Activated naive CD8-positive, alpha-beta T cell (primary cell): ENCODE results near the gene TP53AIP1.

Source experiments
- H3K27ac Mint-ChIP-seq: one replicate; pipeline ENCODE4 v1.8.0; 2021; ENCODE audit warnings: mixed read lengths
- H3K27me3 Mint-ChIP-seq: one replicate; pipeline ENCODE4 v1.8.0; 2021; ENCODE audit warnings: mixed read lengths
- H3K36me3 Mint-ChIP-seq: one replicate; pipeline ENCODE4 v1.8.0; 2021; ENCODE audit warnings: mixed read lengths
- H3K4me1 Mint-ChIP-seq: one replicate; pipeline ENCODE4 v1.8.0; 2021; ENCODE audit warnings: low read depth, mixed read lengths
- H3K4me3 Mint-ChIP-seq: one replicate; pipeline ENCODE4 v1.8.0; 2021; ENCODE audit warnings: mild to moderate bottlenecking, mixed read lengths
- H3K9me3 Mint-ChIP-seq: one replicate; pipeline ENCODE4 v1.8.0; 2021; ENCODE audit warnings: low read depth, mixed read lengths

Gene TP53AIP1

DNA sequence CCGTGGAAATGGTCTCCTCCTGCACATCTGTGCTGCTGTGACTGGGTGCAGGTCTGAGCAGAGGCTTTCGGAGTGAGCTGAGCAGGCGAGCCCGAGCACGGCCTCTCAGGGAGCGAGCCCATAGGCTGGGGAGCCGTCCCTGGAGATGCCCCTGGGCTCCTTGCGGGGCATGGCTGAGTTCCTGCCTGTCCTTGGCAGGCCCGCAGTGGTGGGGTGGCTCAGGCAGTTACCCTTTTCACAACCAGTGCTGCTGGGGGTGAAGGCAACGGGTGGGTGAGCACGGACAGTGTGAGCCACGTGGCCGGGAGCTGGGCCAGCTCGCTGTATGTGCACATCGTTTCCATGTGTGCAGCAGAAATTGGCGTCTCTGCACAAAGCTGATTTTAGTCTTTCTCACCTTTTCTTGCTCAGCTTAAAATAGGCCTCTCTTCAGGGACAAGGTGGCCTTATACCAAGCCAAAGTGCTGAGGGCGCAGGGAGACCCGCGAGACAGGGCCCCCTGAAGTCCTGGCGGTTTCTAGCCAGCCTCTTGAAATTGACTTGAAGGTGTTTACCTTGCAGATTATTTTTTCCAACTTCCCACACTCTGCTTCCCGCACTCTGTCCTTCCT, at the start of gene TP53AIP1:
Gene TP53AIP1, minus strand, starts transcription at position 55 of the 611 bp plus-strand sequence. CDS start 5,053 bp downstream, outside the sequence.
- Mint-ChIP-seq H3K4me3 (no peak within 1 kb of the TSS), H3K9me3 (no peaks in the 10 kb centered on the region), H3K27me3 (peaks cover 6% of the 10 kb centered on the region), H3K4me1 (no peaks in the 10 kb centered on the region), H3K36me3 (no peaks in the 10 kb centered on the region), H3K27ac (no peak within 1 kb of the TSS)

DNA sequence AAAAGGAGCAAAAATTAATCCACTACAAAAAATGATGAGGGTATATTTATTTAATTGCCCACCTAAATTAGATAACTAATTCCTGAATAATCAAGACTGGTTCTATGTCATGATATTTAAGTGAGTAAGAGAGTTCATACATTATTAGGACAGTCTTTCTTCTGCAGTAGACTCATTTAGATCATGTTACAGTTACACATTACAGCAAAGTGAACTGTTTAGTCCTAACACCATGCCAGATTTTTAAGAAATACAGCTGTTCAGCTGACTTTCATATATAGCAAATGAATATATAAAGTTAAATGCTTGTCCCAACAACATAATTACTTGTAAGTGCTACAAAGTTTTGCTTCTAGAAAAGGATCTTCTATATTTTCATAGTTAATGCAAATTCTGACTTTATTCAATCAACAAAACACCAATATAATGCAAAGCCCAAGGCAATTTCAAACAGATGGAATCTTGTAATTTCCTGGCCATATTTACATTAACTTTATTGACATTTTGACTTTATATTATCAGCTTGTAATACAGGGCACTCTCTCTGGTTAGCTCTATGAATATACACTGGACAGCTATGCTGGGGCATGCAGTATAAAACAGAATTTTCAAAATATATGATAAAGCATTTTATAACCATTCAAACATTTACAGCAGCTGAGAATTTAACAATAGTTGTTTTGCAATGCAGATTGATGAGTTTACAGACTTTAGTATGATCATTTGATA, 45.7 kb upstream of the TP53AIP1 start:
- Mint-ChIP-seq H3K27ac (no peak overlapping the region), H3K36me3 (peaks cover 8% of the 10 kb centered on the region), H3K4me3 (no peak overlapping the region), H3K4me1 (no peaks in the 10 kb centered on the region), H3K27me3 (no peaks in the 10 kb centered on the region), H3K9me3 (peaks cover 6% of the 10 kb centered on the region)

DNA sequence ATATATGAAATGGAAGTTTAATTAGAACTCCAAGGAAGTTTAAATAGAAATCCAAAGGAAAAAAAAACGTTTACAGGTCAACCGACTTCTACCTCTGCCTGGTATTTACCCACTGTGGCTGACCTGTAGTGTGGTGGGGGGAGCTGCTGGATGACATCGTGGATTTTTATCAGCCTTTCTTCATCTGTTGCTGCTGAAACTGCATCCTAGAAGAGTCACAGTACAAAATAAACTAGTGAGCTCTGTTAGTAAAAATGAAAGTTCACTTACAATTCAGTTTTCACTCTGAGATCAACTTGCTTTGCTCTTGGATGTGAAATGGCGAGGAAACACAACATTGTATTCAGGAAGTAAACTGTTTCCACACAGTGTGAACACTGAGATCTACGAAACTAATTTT, 43.2 kb upstream of the TP53AIP1 start:
- H3K36me3 Mint-ChIP-seq = peaks cover 11% of the 10 kb centered on the region

GRCh38 chr11:128983023-128983422, 40.4 kb upstream of the TP53AIP1 start:
- Mint-ChIP-seq H3K27me3 (no peaks in the 10 kb centered on the region), H3K4me3 (no peak overlapping the region), H3K27ac (no peak overlapping the region), H3K36me3 (peaks cover 11% of the 10 kb centered on the region), H3K9me3 (no peaks in the 10 kb centered on the region), H3K4me1 (no peaks in the 10 kb centered on the region)

More for the DNA sequence above, 43.2 kb upstream of the TP53AIP1 start:
- Mint-ChIP-seq H3K27me3 (no peaks in the 10 kb centered on the region), H3K4me3 (no peak overlapping the region), H3K27ac (no peak overlapping the region), H3K4me1 (no peaks in the 10 kb centered on the region), H3K9me3 (peaks cover 6% of the 10 kb centered on the region)

DNA sequence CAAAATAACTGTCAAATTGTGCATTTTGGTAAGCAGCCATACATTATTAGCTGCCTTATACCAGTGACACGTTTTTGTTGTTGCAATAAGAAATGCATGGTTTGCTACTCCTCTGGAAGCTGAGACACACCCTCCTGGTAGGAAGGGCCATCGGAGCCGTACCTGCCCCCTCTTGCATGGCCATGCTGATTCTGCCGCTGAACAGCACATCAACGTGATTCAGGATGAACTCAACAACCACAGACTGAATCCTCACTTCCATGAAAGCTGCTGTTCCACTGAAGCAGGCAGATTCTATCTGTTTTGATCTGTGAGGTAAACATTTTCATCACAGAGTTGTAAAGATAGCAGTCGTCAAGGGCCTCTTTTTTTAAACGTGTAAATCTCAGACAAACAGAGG, 38.6 kb upstream of the TP53AIP1 start:
- H3K27ac Mint-ChIP-seq = no peak overlapping the region

GRCh38 chr11:128970598-128971190, 28.0 kb upstream of the TP53AIP1 start:
- no peaks in the 10 kb centered on the region for H3K9me3 Mint-ChIP-seq
- H3K27ac Mint-ChIP-seq = no peak overlapping the region
- no peaks in the 10 kb centered on the region for H3K4me1 Mint-ChIP-seq
- no peaks in the 10 kb centered on the region for H3K27me3 Mint-ChIP-seq
- peaks cover 12% of the 10 kb centered on the region for H3K36me3 Mint-ChIP-seq
- no peak overlapping the region for H3K4me3 Mint-ChIP-seq

More for the DNA sequence above, 38.6 kb upstream of the TP53AIP1 start:
- H3K9me3 Mint-ChIP-seq = no peaks in the 10 kb centered on the region
- H3K4me1 Mint-ChIP-seq = no peaks in the 10 kb centered on the region
- no peak overlapping the region for H3K4me3 Mint-ChIP-seq
- no peaks in the 10 kb centered on the region for H3K27me3 Mint-ChIP-seq
- H3K36me3 Mint-ChIP-seq = peaks cover 9% of the 10 kb centered on the region

- H3K4me3 Mint-ChIP-seq = no peak overlapping the region
- peaks cover 12% of the 10 kb centered on the region for H3K36me3 Mint-ChIP-seq
- H3K4me1 Mint-ChIP-seq = peaks cover 3% of the 10 kb centered on the region
- no peaks in the 10 kb centered on the region for H3K27me3 Mint-ChIP-seq
- no peaks in the 10 kb centered on the region for H3K9me3 Mint-ChIP-seq
- H3K27ac Mint-ChIP-seq = no peak overlapping the region
Observed at GRCh38 chr11:128968916-128969315, 26.2 kb upstream of the TP53AIP1 start.

DNA sequence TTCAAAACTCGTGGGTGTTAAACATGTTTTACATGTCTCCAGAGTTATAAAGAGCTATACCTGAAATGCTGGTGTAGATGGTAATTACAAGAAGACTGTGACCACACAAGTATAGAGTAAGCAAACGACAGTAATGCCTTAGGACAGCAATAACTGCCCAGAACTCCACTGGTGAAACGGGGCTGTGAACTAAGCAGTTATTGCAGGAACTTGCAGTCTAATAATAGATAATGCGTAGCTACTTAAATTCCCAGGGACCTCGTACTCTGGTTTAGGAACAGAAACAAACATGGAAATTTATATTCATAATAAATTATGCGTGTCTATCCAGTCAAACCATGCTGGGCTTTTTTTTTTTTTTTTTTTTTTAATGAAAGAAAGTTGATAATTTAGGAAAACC, 24.9 kb upstream of the TP53AIP1 start:
- no peaks in the 10 kb centered on the region for H3K9me3 Mint-ChIP-seq
- no peaks in the 10 kb centered on the region for H3K27me3 Mint-ChIP-seq
- no peak overlapping the region for H3K4me3 Mint-ChIP-seq

GRCh38 chr11:128965485-128965884, 22.8 kb upstream of the TP53AIP1 start:
- Mint-ChIP-seq H3K4me1 (peaks cover 3% of the 10 kb centered on the region), H3K27ac (no peak overlapping the region), H3K27me3 (no peaks in the 10 kb centered on the region), H3K36me3 (peaks cover 10% of the 10 kb centered on the region), H3K9me3 (no peaks in the 10 kb centered on the region), H3K4me3 (no peak overlapping the region)

More for the DNA sequence above, 24.9 kb upstream of the TP53AIP1 start:
- Mint-ChIP-seq H3K36me3 (peaks cover 12% of the 10 kb centered on the region), H3K27ac (no peak overlapping the region), H3K4me1 (peaks cover 3% of the 10 kb centered on the region)

- Mint-ChIP-seq H3K9me3 (no peaks in the 10 kb centered on the region), H3K27me3 (no peaks in the 10 kb centered on the region), H3K27ac (no peak overlapping the region), H3K4me1 (peaks cover 3% of the 10 kb centered on the region), H3K4me3 (no peak overlapping the region), H3K36me3 (no peaks in the 10 kb centered on the region)
Observed at GRCh38 chr11:128964463-128964930, 21.8 kb upstream of the TP53AIP1 start.

GRCh38 chr11:128963744-128964325, 21.2 kb upstream of the TP53AIP1 start:
- no peak overlapping the region for H3K27ac Mint-ChIP-seq
- no peak overlapping the region for H3K4me3 Mint-ChIP-seq
- peaks cover 3% of the 10 kb centered on the region for H3K4me1 Mint-ChIP-seq
- no peaks in the 10 kb centered on the region for H3K9me3 Mint-ChIP-seq
- no peaks in the 10 kb centered on the region for H3K27me3 Mint-ChIP-seq
- no peaks in the 10 kb centered on the region for H3K36me3 Mint-ChIP-seq

DNA sequence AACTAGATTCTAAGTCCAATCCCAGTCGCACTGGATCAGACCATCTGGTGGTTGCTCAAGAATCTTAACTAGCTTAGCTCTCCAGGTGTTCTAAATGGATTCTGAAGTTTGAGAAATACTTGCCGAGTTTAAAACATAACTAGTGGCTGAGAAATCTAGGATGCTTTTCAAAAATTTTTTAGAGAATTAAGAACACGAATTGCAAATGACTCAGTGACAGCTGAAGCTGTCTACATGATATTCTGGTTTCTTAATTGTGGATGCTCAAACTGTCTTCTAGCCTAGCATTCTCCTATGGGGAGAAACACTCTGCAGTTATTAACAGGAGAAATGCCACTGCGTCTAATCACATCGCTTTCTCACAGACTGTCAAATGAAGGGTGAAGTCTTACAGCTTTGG, 20.2 kb upstream of the TP53AIP1 start:
- H3K27ac Mint-ChIP-seq = no peak overlapping the region

GRCh38 chr11:128961645-128962044, 19.0 kb upstream of the TP53AIP1 start:
- Mint-ChIP-seq H3K27me3 (no peaks in the 10 kb centered on the region), H3K9me3 (no peaks in the 10 kb centered on the region), H3K27ac (no peak overlapping the region)

More for the DNA sequence above, 20.2 kb upstream of the TP53AIP1 start:
- no peak overlapping the region for H3K4me3 Mint-ChIP-seq
- H3K36me3 Mint-ChIP-seq = no peaks in the 10 kb centered on the region
- no peaks in the 10 kb centered on the region for H3K27me3 Mint-ChIP-seq
- peaks cover 3% of the 10 kb centered on the region for H3K4me1 Mint-ChIP-seq
- no peaks in the 10 kb centered on the region for H3K9me3 Mint-ChIP-seq

GRCh38 chr11:128957202-128957482, 14.5 kb upstream of the TP53AIP1 start:
- Mint-ChIP-seq H3K36me3 (no peaks in the 10 kb centered on the region), H3K9me3 (no peaks in the 10 kb centered on the region), H3K27me3 (peaks cover 3% of the 10 kb centered on the region), H3K27ac (no peak overlapping the region), H3K4me1 (peaks cover 2% of the 10 kb centered on the region), H3K4me3 (no peak overlapping the region)

More at GRCh38 chr11:128961645-128962044, 19.0 kb upstream of the TP53AIP1 start:
- Mint-ChIP-seq H3K4me1 (peaks cover 3% of the 10 kb centered on the region), H3K36me3 (no peaks in the 10 kb centered on the region), H3K4me3 (no peak overlapping the region)
